HG03064 (cell line): ENCODE results near the gene MAP2.

Experiments
- ATAC-seq: cut with Tn5 transposase; IDR thresholded peaks from one replicate; pipeline ENCODE4 v1.9.1; 2021; ENCODE audit warnings: low read depth; ENCODE audit not compliant: unreplicated experiment

Gene MAP2

DNA sequence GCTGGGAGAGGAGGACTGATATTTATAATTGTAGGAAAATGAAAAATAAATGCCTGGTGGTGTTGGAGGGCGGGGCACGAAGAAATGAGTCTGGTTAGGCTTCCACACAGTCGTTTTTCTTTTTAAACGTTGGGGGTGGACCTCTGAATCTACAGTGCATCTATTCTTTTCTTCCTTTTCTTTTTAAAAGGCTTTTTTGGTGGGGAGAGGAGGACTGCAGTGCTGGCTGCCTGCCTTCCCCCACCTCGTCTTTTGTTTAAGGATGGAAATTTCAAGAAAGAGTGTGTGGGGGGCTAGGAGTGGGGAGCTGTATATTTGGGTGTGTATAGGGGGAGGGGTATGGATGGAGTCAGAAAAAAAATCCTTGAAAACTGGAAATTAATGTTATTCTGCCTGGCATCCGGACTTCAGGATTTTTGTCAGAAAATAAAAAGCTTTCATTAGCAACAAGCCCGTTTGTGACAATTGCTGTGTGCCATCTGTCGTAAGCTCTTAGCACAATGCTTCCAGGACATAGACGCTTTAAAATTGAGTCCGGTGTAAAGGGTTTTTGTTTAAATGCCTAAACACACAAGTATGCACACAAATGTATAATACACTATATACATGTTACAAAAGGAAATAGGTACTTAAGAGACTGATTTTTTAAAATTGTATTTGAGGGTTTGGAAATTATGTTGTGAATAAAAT is 1.1 kb downstream of the MAP2 start:
- ATAC-seq = no peak

DNA sequence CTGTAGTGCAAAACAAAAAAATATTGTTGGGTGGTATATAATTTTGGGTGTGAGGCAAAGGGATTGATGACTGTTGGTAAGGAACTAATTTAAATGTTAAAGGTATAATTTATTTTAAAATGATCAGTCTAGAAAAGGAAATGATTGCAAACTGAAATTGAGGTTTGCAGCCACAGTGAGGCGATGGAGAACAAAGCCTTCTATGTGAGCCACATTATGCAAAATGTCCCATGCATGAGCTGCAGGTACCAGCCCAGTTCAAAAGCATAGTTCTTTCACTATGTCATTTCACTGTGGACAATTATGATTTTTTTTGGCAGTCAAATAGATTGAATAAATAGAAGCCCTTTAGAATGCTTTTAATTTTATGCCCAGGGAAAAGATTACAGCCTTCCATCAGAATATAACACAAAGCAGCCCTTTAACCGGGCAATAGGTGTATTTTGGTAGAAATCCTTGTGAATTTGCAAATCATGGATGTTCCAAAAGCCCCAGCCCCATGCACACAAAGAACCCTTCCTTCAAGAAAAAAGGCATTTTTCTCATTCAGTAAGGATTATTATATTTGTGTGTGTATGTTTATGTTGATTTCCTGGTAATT is 1.7 kb downstream of the MAP2 start:
- no peak for ATAC-seq

GRCh38 chr2:209426432-209426831 is 2.6 kb downstream of the MAP2 start:
- no peak for ATAC-seq

- ATAC-seq = no peak
Observed at GRCh38 chr2:209431701-209432100, 7.9 kb downstream of the MAP2 start.

DNA sequence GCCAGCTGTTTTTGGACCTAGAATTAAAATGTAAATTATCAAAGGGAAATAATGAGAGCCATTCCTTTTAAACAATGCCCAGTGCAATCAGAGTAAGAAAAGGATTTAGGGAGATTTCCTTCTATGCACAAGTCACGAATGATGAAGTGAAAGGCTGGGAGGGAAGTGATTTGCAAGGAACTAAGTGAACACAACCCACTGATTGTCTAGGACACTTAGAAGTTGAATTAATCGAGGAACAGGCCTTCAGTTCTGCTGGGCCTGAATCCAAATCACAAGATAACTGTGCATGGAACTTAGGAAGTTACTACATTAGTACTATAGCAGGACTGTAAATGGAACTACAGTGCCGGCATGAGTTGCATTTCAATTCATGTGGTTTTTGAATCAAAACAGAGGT is 17.7 kb downstream of the MAP2 start:
- no peak for ATAC-seq

- no peak for ATAC-seq
Observed at GRCh38 chr2:209442939-209443338, 19.1 kb downstream of the MAP2 start.

DNA sequence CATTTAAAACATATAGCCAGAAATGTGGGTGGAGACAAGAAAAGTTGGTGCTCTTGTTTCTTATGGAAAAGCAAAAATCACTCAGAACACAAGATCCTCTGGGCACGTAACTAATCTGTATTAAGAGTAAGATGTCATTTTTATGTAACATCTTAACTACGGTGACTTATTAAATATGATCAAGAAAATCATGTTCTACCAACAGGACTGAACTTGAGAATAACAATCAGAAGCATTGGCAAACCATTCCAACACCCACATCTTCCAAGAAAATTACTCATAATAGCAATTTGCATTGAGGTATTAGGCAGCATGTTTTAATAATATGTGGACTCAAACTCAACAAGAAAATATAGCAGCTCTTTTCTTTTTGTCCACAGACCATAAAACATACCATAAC is 21.6 kb downstream of the MAP2 start:
- no peak for ATAC-seq

DNA sequence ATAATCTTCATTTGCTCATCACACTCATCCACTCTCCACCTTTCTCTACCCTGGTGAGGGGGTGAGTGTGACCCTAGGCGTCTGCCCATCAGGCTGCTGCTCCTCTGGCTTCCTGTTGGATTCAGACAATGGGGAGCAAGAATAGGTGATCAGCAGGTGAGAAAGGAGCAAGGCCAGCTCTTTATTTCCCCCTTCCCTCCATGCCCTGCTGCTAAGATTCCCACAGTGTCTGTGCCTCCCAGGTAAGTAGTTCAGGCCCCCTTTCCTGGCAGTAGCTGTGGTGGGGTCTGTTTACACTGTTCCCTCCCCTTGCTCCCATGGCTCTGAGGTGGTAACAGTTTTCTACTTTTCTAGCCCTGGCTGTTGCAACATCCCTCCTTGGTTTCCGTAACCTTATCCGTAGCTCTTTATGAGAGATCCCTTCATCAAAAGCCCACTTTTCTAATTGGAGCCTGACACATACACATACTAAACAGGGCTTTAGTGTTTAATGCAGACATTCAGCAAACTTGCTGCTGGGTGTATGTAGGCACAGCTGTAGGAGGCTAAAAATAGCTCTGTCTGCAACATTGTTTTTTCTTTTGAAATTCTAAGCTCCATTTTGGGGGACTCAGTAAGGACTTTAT is 27.5 kb downstream of the MAP2 start:
- no peak for ATAC-seq

DNA sequence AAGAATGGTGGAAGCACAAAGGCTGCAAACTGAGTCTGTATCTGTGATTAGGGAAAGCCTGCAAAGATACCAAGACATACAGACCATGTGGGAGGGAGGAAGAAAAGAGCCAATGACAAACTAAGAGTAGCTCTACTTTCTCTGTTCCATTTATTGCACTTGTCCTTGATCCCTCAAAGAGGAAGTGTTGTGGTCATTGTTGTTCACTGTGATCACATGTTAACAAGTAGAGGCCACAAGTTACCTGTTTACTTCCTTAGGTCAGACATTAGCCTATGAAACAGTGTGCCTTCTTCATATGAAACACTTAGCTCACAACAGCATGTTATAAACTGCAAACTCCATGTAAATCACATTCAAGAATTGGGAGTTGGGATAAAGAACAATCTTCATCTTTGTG is 32.6 kb downstream of the MAP2 start:
- no peak for ATAC-seq

DNA sequence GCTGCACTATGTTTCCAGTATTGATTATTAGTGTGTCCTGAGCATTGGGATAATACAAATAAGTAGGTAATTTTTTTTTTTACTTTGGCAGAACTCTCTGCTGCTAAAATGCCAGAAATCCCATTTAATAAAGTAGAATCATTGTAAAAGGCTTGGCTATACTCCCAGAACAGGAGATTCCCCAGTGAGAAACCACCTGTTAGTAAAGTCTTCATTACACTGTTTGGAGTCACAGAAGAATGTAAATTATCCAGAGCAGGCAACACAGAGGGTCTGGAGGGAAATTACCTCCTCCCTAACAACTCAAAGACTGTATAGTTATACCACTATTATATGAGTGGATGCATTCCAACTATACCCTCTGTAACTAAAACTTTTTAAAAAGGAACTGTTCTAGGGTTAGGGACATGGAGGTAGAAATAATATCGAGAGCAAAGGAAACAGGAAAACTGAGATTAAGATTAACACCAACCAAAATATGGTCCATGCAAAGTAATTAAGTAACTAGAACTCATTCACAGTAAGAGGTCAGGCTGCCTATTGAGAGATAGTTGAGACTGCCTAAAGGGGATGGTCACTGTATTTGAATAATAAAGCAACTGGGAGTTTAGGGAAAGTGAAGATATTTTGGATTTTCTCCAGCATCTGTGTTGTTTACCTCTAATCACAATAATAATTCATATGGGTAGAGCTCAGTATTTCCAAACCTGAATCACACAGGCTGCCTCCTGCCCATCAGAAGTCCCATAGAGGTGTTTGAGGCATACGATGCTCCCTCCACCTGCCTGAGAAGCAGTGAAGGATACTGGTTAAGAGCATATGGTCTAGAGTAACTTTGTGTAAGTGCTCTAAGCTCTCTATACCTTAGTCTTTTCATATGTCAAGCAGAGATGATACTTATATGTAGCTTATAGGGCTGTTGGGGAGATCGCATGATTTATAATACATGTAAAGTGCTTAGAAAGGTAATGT is 34.4 kb downstream of the MAP2 start:
- no peak for ATAC-seq

GRCh38 chr2:209459359-209459758 is 35.5 kb downstream of the MAP2 start:
- ATAC-seq = no peak

DNA sequence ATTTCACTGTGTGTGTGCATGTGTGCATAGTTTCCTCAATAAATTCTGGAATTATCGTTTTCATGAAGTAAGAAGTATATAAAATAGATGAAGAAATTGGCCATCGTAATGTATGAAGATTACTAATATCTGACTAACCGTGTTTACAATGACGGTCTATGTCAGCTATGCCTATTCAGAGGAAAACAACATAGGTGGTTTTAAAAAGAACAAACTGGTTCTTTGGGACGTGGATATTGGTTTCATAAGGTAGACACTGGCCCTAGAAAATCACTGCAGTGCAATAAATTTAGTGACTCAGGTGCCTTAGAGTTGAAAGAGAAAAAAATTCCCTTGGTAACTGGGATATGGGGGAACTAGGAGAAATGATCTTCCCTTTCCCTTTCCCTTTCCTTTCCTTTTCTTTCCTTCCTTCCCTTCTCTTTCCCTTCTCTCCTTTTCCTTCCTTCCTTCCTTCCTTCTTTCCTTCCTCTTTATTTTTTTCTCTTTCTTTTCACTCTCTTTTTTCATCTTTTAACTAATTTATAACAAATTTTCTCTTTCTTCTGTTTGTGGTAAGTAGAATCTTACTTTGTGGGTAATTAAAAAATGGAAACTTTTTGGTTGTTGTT is 36.4 kb downstream of the MAP2 start:
- ATAC-seq = no peak

DNA sequence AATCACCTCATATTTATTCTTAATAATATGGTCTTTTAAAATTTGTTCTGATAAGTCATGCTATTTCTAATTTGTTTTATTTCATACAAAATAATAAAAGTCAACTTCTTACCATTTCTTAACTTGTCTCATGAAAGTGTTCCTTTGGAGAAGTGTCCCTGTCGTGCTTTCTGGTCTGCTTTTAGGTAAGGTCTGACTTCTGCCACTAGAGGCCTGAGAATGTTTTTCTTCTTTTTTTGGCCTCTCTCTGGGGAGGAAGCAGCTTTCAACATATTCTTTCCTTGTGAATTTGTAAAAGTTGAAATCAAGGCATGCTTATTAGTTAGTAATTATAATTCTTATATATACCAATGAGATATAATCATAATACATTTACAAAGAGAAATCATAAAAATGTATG is 39.4 kb downstream of the MAP2 start:
- no peak for ATAC-seq

GRCh38 chr2:209463835-209464234 is 40.0 kb downstream of the MAP2 start:
- no peak for ATAC-seq

GRCh38 chr2:209468846-209469245 is 45.0 kb downstream of the MAP2 start:
- ATAC-seq = no peak

DNA sequence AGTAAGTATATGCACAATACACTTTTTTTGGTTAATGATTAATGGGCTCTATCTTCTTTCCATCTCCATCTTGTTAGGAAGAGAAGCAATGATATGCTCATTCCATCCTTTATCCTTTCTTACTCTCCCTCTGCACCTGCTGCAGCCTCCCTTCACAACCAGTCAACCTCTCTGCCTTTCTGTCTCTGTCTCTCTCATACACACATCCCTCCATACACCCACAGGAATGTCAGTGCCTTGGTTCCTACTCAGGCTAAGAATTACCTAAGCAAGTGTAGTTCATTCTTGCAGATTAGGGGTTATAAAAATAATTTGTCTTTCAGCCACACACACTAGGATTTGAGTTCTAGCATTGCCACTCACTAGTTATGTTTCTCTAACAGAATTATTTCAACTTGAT is 45.6 kb downstream of the MAP2 start:
- no peak for ATAC-seq

GRCh38 chr2:209470466-209470865 is 46.6 kb downstream of the MAP2 start:
- no peak for ATAC-seq

DNA sequence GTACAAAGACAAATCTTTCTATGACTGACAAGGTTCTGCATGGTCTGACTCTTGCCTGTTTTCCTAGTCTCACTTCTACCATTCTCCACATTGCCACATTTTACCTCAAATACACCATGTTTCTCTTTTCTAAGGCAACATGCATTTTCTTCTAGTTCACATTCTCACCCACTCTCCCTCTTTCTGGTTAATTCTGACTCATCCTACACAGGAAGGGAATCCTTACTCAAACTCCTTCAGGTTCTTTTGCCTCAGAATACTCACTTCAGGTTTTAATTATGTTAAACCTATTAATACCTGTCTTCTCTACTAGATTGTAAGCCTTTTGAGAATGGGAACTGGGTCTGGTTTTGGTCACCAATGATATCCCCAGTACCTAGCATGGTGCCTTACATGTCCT is 47.2 kb downstream of the MAP2 start:
- no peak for ATAC-seq

DNA sequence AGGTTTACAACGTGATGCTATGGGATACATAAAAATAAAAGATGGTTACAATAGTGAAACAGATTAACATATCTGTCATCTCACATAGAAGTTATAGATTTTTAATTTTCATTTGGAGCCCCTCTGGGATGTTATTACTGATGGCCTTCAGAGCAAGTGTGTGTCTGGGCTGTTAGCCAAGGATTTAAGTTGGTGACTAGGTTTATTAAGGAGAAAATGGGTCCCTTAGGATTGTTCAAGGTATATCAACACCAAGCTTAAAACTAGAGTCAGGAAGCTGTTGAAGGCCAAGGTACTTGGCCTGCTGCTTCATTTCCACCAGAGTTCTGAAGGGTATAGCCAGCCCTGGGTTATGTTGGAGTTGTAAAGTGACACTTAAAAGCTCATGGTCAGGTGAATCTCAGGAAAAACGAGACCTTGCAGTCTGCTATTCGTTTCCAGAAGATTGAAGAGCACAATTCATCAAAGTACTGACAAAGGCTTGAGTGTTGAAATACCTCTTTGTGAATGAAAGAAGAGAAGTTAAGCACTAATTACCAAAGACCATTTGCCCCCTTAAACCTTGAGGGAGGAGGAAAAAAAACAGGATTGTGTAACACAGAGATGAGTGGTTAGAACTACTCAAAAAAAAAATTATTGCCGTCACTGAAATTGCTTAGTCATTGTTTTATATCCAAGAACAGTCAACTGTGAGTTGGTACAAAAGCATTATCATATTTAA is 48.4 kb downstream of the MAP2 start:
- ATAC-seq = no peak

DNA sequence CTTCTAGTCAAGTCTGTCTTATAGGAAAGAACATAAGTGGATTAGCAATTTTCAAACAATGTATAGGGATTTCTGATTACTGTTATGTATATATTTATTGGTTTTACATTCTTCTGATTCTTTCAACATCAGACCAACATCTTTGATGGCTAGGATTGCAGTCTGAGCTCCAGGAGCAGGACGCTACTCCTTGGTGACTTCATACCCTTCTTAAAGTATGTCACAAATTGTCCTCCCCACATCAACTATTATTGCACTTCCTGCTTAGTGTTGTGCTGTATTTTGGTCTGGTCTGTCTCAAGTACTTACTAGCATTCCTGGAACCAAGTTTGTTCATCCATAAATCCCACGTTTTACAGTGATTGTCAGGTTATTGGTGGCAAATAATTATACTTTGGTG is 49.0 kb downstream of the MAP2 start:
- ATAC-seq = no peak
